GM18507 (cell line): ENCODE results near the gene HLA-DMB.
A peak's percentile ranks its signal among the peaks of the same experiment; 100 is the strongest.

Experiments used
- DNase-seq: peaks from one replicate; pipeline ENCODE4 v3.0.0; 2011; ENCODE audit warnings: low read depth; ENCODE audit not compliant: insufficient read length; ENCODE audit errors: extremely low spot score
- FAIRE-seq: peaks from 2 replicates; lab custom pipeline; 2011; peaks lifted over from hg19 to GRCh38; lab: Jason Lieb, UNC

Gene HLA-DMB

DNA sequence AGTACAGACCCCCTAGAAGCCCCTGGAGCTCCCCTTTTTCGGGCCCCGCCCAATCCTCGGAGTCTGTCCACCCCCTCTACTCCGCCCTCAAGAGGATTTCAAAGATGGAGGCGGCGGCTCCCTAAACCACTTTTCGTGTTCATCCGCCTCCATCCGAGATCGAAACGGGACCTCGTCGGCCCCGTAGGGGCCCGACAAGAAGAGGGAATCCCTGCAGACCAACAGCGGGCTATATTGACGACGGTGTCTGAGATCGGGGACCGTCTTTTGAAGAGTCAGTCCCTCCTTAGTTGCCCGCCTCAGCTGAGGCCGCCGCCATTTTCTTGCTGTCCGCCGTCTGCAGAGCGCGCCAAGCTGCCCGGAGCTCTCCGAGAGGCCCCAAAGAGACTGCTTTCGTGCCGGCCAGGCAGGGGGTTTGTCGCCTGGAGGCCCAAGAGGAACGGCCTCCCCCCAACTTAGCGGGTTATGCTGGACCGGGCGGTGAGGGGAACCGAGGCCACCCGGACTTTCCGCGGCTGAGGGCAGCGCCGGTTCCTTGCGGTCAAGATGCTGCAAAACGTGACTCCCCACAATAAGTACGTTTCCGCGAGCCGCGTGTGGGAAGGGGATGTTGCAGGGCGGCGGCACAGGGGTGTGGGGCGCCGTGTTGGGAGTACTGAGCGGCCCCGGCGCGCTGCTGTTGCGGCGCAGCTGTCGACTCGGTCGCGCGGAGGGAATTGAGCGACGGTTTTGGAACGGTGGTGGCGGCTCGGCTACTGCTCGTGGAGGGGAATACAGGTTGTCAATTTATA, 31.7 kb upstream of the HLA-DMB start:
- DNase-seq, result no peak
- FAIRE-seq, result no peak

DNA sequence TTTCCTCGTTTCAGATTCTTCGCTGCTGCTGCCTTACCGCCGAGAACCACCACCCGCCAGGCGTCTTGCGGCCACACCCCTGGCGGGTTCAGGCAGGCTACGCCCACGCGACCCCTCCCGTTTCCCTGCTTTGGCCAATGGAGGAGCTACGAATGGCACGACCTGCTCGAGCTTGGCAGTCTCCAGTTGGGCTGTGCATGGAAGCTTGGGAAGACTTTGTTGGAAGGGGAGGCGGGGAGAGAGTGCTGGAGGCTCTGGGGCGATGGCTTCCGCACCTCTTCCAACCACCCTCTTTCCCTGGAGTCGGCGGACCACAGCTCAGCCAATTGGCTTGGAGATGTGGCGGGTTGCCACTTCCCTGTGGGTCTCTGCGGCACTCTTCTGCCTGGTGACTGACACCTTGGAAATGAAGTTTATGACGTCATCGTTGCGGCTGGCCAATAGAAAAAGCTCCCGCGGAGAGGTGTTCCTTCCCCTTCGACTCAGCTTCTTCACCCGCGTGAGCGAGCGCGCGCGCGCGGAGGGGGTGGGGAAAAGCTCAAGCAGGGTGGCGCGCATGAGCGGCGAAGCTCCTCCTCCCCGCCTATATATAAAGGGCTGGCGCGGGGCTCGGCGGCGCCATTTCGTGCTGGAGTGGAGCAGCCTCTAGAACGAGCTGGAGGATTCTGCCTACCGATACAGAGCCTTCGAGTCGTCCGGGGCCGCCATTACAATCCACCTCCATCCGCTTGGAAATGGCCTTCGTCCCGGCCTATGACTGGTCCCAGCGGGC, 30.9 kb upstream of the HLA-DMB start:
- DNase-seq (peak; percentile 92), FAIRE-seq (peak; percentile 95)

DNA sequence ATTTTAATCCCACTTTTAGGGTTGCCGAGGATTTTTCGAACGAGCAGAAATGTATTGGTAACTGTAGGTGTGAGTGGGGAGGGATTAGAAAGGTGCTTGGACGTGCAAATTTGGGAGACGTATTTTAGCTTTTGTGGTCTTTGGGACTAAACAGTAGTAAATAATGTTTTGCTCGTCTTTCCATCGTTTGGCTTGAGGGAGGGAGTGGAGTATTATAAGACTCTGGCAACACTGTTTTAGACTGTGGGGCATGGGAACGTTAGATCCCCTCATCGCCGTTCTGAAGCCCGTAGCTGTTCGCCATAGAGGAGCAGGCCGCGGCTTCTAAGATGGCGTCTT, 30.4 kb upstream of the HLA-DMB start:
- no peak for FAIRE-seq

DNA sequence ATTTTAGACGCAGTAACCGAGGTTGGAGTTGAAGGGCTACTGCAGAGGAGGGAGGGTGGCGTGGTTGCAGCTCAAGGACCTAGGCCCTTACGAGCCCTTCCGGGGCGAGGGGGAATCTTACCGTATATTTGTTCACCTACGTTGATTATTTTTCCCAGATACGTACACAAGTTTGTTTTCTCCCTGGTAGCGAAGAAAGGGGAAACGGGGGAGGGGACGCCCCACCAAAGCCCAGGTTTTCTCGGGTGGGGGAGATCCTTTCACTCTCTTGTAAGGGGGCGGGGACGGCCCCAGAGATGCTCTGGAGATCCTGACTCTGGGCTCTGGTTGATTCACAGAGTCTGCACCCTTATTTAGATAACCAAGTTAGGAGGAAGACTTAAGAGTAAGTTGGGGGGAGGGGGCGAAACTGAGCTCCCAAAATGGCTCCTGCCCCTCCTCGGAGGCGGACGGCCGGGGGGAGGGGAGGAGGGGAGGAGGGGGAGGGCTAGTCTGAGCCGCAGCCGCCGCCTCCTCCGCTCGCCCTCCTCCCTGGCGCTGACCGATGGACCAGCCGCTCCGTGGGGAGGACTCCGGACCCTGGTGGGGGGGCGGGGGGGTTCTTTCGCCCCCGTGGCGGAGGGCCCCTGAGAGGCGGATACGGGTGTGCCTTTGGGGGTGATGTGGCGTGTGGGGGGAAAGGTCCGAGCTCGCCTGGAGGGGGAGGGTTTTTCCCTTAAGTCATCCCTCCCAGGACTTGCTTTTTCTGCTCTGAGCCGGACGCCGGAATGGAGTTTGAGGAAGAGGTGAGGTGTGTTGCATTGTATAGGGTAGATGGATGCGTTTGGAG, 29.8 kb upstream of the HLA-DMB start:
- peak; percentile 66 for FAIRE-seq

More for the DNA sequence above, 30.4 kb upstream of the HLA-DMB start:
- no peak for DNase-seq

DNA sequence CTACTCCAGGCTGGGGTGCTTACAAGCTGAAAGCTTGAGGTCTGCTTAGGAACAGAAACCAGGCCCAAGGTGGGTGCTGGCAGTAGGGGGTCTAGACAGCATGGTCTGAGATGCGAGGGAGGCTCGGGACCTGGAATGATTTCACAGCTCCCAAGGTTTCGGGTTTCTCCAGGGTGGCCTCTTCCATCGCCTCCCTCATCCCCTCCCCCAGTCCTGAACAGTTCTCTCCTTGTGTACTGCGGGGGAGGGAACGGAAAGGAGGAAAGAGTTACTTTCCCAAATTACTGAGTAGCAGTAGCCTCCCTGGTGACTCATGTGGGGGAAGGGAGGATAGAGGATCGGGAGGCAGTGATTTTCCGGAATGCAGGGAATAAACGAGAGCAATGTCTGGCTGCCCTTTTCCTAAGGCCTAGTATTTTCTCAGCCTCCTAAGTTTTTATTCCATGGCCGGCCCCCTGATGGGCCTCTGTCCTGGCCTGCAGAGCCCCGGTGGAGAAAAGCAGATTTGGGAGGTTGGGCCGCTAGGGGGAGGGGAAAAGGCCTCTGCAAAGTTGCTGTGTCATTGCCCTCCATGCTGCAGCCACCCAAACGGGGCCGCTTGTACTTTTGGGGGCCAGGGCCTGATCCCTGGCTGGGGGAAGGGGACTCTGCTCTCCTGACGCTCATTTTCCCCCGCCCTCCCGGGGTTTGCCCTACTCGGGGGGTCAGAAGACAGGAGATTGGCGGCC, 29.0 kb upstream of the HLA-DMB start:
- FAIRE-seq (no peak), DNase-seq (no peak)

More for the DNA sequence above, 29.8 kb upstream of the HLA-DMB start:
- DNase-seq, result no peak

DNA sequence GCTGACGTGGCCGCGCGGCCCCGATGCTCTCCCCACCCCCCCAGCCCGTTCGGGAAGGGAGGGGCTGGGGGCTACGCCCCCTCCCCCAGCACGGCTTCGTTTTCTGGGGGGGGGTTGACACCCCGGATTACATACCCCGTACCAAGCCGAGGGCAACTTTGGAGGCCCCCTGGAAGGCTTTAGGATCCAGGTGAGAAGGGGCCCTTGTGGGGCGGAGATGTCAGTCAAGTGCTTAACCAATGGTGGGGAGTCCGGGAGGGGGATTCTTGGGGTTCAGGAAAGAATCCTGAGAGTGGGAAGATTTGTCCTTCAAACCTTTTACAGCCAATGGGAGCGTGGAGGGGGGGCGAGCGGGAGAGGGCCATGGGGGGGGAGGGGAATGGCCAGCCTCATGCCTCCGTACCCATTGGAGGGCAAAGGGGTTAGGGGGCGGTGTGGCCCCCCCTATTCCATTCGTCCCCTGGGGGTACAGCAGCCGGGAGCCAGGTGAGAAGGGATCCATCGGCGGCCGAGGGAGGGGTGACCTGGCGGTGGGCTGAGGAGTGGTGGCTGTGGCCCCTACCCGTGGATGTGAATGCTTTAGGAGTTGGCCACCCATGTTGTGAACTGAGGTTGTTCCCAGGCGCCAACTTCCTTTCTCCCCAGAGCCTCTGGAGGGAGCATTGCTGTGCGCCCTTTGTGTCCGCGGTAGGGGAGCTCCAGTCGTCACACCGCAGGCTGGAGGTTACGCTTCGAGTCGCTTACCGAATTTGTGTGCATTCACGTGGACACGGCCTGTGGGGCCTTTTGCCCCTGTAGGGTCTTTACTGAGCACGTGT, 28.2 kb upstream of the HLA-DMB start:
- no peak for DNase-seq
- peak; percentile 26 for FAIRE-seq

DNA sequence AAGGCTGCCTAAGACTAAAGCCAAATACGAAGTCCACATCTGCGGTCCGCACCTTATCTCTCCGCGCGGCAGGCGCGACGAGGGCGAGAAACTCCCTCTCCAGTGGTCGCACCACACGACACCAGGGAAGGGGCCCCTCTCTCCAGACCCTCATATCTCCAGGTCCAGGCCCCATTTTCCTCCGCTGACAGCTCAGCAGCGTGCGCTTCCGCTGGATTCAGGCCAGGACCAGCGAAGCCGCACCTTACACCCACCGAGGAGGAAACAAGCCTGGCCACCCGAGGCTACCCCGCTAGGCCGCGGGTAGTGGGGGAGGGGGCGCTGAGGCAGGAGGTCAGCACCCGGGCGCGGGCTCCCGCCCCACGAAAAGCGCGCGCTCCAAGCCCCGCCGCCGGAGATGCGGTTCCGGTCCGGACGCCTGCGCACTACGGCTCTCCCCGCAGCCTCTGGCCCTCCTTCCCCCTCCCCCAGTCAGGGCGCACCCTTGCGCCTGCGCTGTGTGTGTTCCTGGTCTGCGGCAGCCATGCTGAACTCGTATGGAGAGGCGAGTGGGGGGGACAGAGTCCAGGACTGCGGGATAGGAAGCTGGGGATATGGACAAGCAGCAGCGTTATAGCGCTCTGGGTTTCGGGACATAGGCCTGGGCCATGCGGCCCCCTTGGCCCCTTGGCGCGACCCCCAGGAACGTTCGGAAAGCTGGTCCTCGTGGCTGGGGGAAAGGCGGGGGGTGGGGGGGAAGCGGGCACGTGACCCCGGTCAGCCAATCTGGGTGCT, 27.5 kb upstream of the HLA-DMB start, which contains the start of gene BRD2:
BRD2 (plus strand) TSS at position 502 of the 774 bp plus-strand sequence. CDS start 4,305 bp downstream, outside the sequence.
- peak; percentile 78 for DNase-seq
- peak; percentile 92 for FAIRE-seq

DNA sequence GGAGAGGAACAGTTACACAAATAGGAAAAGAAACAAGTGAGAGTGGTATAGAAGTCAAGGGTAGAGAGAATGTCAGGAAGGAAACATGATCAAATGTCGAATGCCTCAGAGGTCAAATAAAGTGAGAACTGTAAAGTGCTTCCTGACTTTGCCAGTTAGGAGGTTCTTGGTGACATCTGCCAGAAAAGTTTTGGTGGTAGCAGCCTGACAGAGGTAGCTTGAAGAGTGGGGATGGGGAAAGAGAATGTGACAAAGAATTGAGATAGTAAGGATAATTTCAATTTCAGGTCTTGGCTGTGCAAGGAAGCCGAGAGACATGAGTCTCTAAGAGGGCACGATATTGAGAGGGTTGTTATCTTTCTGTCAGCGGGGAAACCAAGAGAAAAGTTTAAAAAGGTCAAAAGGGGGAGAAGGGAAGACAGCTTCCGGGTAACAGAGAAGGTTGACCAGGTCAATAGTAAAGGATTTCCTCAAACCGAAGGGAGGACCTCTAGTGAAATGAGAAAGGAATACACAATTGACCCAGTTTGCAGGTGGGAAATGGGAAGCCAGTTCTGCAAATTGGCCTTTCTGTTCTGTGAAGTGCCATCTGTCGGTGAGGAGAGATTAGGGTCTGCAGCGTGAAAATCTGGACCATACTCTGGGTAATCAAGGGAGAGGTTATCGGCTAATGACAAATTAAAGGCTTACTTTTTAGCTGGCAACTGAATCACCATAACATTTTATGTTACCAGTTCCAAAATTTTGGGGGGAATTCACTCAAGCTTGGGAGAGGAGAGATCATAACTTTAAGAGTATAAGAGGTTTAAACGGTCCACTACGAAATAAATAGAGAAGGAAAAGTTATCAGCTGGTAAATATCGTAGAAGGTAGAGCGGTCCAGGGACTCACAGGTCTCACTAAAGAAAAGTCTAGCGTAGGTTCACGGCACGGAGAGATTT, 26.6 kb upstream of the HLA-DMB start:
- FAIRE-seq, result peak; percentile 93
- no peak for DNase-seq

DNA sequence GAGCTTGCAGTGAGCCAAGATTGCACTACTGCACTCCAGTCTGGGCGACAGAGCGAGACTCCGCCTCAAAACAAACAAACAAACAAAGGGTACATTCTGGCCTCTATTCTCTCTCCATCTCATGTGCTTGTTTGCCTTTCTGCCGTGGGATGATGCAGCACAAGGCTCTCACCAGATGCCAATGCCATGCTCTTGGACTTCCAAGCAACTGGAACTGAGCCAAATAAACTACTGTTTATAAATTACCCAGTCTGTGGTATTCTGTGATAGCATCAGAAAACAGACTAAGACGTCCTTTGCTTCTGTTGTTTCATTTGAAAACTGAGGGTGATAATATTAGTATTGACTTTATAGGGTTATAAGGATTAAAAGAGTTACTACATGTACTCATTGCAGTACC, 23.9 kb upstream of the HLA-DMB start:
- FAIRE-seq, result no peak
- no peak for DNase-seq

DNA sequence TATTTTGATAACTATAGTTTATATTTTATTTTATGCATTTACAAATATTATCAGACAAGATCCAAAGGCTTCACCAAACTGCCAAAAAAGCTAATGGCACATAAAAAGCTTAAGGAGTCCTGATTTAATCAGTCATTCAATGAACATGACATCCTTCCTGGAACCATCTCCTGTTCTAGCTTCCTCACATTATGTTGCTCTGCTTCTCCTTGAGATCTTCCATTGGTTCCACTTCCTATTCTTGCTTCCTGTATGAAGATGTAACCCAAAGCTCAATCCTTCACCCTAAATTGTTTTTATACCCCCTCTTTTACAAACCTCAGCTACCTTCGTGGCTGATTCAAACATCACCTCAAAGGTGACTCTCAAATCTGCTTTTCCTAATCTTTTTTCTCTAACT, 23.0 kb upstream of the HLA-DMB start:
- FAIRE-seq, result no peak

DNA sequence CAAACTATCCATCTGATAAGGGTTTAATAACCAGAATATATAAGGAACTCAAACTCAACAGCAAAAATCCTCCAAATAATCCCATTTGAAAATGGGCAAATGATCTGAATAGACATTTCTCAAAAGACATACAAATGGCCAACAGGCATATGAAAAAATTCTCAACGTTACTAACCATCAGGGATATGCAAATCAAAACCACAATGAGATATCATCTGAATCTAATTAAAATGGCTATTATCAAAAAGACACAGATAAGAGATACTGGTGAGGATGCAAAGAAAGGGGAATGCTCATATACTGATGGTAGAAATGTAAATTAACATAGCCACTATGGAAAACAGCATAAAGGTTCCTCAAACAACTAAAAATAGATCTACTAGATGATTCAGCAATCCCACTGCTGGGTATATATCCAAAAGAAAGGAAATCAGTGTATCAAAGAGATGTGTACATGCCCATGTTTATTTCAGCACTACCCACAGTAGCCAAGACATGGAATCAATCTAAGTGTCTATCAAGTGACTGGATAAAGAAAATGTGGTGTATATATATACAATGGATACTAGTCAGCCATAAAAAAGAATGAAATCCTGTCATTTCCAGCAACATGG, 21.5 kb upstream of the HLA-DMB start:
- no peak for FAIRE-seq
- no peak for DNase-seq

More for the DNA sequence above, 23.0 kb upstream of the HLA-DMB start:
- DNase-seq, result no peak

DNA sequence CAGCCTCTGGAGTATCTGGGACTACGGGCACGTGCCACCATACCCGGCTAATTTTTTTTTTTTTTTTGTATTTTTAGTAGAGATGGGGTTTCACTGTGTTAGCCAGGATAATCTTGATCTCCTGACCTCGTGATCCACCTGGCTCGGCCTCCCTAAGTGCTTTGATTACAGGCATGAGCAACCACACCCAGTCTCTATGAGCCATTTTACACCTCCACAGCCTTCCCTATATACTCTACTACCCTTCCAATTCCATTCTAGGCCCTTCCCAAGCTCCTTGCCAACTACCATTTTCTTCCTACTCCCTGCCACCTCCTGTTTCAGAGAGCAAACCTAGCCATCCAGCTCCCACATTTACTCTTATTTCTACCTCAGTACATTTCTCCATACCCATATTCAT, 19.7 kb upstream of the HLA-DMB start:
- FAIRE-seq (no peak), DNase-seq (no peak)

DNA sequence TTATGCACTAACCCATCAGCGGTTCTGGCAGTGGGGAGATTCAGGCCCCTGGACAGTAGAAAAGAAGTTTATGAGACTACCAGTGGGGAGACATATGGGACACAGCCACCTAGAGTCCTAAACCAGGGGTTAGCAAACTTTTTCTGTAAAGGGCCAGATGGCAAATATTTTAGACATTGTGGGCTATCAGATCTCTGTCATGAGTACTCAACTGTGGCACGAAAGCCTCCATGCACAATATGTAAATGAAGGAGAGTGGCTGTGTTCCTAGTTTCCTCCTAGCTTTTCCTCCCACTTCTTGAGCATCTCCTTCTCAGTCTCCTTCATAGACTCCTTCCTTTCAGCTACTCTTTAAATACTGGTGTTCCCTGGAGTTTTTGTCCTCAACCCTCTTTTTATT, 15.3 kb upstream of the HLA-DMB start:
- DNase-seq (no peak), FAIRE-seq (no peak)

DNA sequence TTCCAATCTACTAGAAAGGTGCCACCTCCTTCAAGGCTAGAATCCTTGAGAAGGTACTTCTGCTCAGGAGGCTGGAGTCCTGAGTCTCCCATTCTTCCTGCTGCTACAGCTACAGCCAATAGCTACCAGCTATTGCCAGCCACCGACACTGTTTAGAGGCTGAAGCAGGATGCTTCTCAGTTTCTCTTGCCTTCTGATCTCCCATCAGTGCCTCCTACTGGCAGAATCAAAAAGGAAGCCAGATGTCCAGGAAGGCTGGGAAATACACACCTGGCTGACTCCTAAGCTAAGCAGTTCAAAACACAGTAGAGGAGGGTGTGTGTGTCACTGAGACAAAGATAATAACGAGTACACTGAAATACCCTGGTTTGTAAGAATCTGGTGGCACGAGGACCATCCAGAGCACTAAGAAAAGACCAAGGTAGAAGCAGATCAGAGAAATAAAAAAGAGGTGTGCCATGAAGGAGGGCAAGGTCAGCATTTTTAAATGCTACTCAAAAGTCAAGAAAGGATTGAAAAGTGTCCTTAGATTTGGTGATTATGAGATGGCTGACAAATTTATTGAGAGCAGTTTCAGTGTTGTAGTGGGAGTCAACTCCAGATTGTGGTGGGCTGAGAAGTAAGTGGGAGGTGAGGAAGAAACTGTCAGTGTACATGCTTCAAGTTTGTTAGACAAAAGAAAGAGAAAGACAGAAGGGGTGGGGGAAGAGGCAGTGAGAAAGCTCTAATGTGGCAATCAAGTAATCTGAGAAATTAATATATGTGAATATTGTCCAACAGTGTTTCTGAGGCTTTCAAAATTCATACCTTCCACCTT, 14.4 kb upstream of the HLA-DMB start:
- no peak for DNase-seq
- peak; percentile 90 for FAIRE-seq

DNA sequence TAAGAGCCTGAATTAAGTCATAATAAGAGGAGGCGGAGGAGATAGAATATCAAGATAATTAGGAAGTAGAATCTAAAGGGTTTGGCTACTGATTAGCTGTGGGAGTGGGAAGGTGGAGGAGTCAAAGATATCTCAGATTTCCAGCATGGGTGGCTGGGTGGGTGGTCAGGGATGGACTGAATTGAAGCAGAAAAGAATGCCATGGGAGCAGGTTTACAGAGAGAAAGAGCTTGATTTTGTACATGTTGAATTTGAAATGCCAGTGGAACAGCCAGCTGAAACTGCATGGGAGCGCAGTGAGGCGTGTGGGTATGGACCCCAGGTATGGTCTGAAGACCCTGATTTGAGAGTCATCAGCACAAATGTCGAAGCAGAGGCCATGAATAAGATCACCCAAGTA, 13.4 kb upstream of the HLA-DMB start:
- FAIRE-seq (no peak), DNase-seq (no peak)

DNA sequence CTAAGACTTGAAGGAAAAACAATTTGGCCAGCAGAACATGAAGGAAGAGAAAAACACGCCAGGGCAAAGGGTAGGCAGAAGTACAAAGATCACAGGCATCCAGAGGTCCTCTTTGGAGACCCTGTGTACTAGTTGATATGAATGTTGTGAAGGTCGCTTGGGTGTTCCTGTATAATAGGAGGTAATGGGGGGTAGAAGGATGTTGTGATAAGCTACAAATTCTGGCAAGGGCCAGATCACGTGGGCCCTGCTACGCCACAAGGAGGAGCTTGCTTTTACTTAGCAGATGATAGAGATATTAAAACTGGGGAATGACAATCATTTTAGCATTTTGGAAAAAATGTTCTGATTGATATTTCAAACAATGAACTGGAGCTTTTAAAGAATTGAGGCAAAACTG, 12.9 kb upstream of the HLA-DMB start:
- FAIRE-seq (peak; percentile 12), DNase-seq (no peak)
